Measurements from ENCODE around the gene SEPTIN11. TPM values are rescaled to one million over a fixed set of nuclear protein-coding genes. Genes with fewer than 3 reads are reported as not detected.

The SEPTIN11 gene
- total and polyA plus RNA-seq, 9 of the 15 experiments (the other 6 are each of a cell fraction or from before 2014, with no cell fraction given): 25.7 to 142 (median 84.3) TPM

- peaks cover 88% of the 10 kb centered on the region for H3K79me2 ChIP-seq (ENCODE audit: control insufficient read depth, insufficient read depth, low read length)
- no peaks in the 10 kb centered on the region for H3K9me1 ChIP-seq (ENCODE audit: control insufficient read depth, insufficient read depth, low read length)
- ChIA-PET POLR2A (interaction anchor here (0.6 kb wide), 1 partner anchor 91 kb away, joined by 4 read pairs; no protein-coding TSS in a partner anchor), CTCF (ENCODE audit: low intra/inter-chr PET ratio) (no interaction called here)
- 86% methylated on average over 4 of the region's 4 CpGs for WGBS (ENCODE audit: insufficient coverage, low coverage, missing lambda C conversion rate)
- TF ChIP-seq SMARCA4 (IDR thresholded peaks at IDR 0.05) (no peak), ARHGAP35 (IDR thresholded peaks at IDR 0.05; ENCODE audit: partially characterized antibody) (no peak), BHLHE40 (IDR thresholded peaks at IDR 0.05; ENCODE audit: low read length) (no peak), RFX5 (IDR thresholded peaks at IDR 0.05; ENCODE audit: low read depth, low read length) (no peak), ZFPM2 (CRISPR knock-in tag; IDR thresholded peaks at IDR 0.05) (no peak), BRD4 (IDR thresholded peaks at IDR 0.05) (no peak), AFF4 (CRISPR knock-in tag; IDR thresholded peaks at IDR 0.05) (no peak), ZBTB17 (CRISPR knock-in tag; IDR thresholded peaks at IDR 0.05) (no peak), ZNF384 (IDR thresholded peaks at IDR 0.05; ENCODE audit: low read depth, low read length) (no peak), ZBTB12 (CRISPR knock-in tag; IDR thresholded peaks at IDR 0.05) (no peak), CHD2 (IDR thresholded peaks at IDR 0.05; ENCODE audit: low read depth, low read length) (no peak), POLR2B (IDR thresholded peaks at IDR 0.05; ENCODE audit: low read depth, partially characterized antibody) (no peak), TGIF2 (CRISPR knock-in tag; IDR thresholded peaks at IDR 0.05) (no peak), HMG20B (CRISPR knock-in tag; IDR thresholded peaks at IDR 0.05) (no peak), UBTF (IDR thresholded peaks at IDR 0.05; ENCODE audit: borderline replicate concordance in 1 of 2, low read depth in 2 of 2, low read length in 2 of 2) (no peak), CC2D1A (IDR thresholded peaks at IDR 0.05) (no peak), ZEB2 (IDR thresholded peaks at IDR 0.05) (no peak), FUS (optimal IDR thresholded peaks at IDR 0.05; ENCODE audit: low read depth, low read length) (no peak)
- in situ Hi-C loops (cut with MboI) (no loop called here), intact Hi-C loops (cut with micrococcal nuclease) (no loop called here)
- peaks cover 23% of the 10 kb centered on the region for H4K20me1 ChIP-seq (replicated peaks; ENCODE audit: control insufficient read depth, insufficient read depth, low read length)
- H3K4me2 ChIP-seq (ENCODE audit: insufficient read depth, low read length): no peak overlapping the region
- H3K36me3 ChIP-seq (ENCODE audit: control insufficient read depth, insufficient read depth, low read length): peaks cover 13% of the 10 kb centered on the region; the same call in 2 of the 3 replicates
- H3K27me3 ChIP-seq (ENCODE audit: control insufficient read depth in 2 of 2, insufficient read depth in 2 of 2, low read length in 2 of 2): no peaks in the 10 kb centered on the region
- no peaks in the 10 kb centered on the region for H3K9me3 ChIP-seq (replicated peaks; ENCODE audit: control insufficient read depth, insufficient read depth, low read depth, low read length)
- FAIRE-seq (no peak), DNase-seq (ENCODE audit: extremely low read depth in 1 of 4, low spot score in 3 of 4) (no peak), ATAC-seq (no peak)
- BruUV-seq (replicated peaks): no TSS peak
- no peak overlapping the region for H2AFZ ChIP-seq (ENCODE audit: low read depth, low read length)
- H3K27ac ChIP-seq (ENCODE audit: extremely low read depth, low read depth, low read length): no peak overlapping the region
- H3K4me3 ChIP-seq: no peak overlapping the region
- H3K9ac ChIP-seq (ENCODE audit: insufficient read depth in 1 of 2, low read depth in 2 of 2, low read length in 2 of 2): no peak overlapping the region
- H3K4me1 ChIP-seq (replicated peaks in 1 of 2; ENCODE audit: control insufficient read depth in 2 of 2, insufficient read depth in 2 of 2, low read length in 2 of 2): peaks cover 17 to 25% of the 10 kb centered on the region in 2 experiments
Measured at GRCh38 chr4:76954489-76954888, 4.9 kb downstream of the SEPTIN11 start.
